ENCODE data around the gene ZNF189.

Gene ZNF189

GRCh38 chr9:101421653-101422065 is 23.0 kb downstream of the ZNF189 start:
- DNase-seq = no peak

- DNase-seq = no peak
These were observed 28.7 kb downstream of the ZNF189 start for GRCh38 chr9:101427358-101427757.

GRCh38 chr9:101427957-101428655 is 29.5 kb downstream of the ZNF189 start:
- DNase-seq = no peak

GRCh38 chr9:101428909-101429308 is 30.3 kb downstream of the ZNF189 start:
- DNase-seq = no peak

- no peak for DNase-seq
These were observed 31.1 kb downstream of the ZNF189 start for GRCh38 chr9:101429736-101430135.

GRCh38 chr9:101432171-101432570 is 33.5 kb downstream of the ZNF189 start:
- DNase-seq = no peak

- DNase-seq = no peak
These were observed 34.1 kb downstream of the ZNF189 start for GRCh38 chr9:101432740-101433139.

GRCh38 chr9:101433229-101433628 is 34.6 kb downstream of the ZNF189 start:
- DNase-seq = no peak

GRCh38 chr9:101434998-101435397 is 36.3 kb downstream of the ZNF189 start:
- no peak for DNase-seq

GRCh38 chr9:101435601-101436079 is 37.0 kb downstream of the ZNF189 start, which contains the start of gene ALDOB:
TSS of gene ALDOB (minus strand) at chr9:101435774. CDS start at chr9:101430887, 4,887 bp downstream.
- no peak for DNase-seq

GRCh38 chr9:101437806-101438232 is 39.2 kb downstream of the ZNF189 start:
- no peak for DNase-seq

GRCh38 chr9:101438523-101438922 is 39.9 kb downstream of the ZNF189 start:
- DNase-seq = no peak

GRCh38 chr9:101440714-101441230 is 42.1 kb downstream of the ZNF189 start:
- DNase-seq = no peak

- no peak for DNase-seq
These were observed 43.7 kb downstream of the ZNF189 start for GRCh38 chr9:101442318-101442717.

GRCh38 chr9:101442736-101443135 is 44.1 kb downstream of the ZNF189 start:
- DNase-seq = no peak

- DNase-seq = no peak
These were observed 44.7 kb downstream of the ZNF189 start for GRCh38 chr9:101443364-101443771.

- DNase-seq = no peak
These were observed 46.8 kb downstream of the ZNF189 start for GRCh38 chr9:101445353-101446029.

- DNase-seq = no peak
These were observed 48.1 kb downstream of the ZNF189 start for GRCh38 chr9:101446732-101447131.

GRCh38 chr9:101448680-101449070 is 50.0 kb downstream of the ZNF189 start:
- no peak for DNase-seq

- peak; percentile 72 for DNase-seq
These were observed 50.5 kb downstream of the ZNF189 start for GRCh38 chr9:101449071-101449721.

GRCh38 chr9:101450931-101451330 is 52.3 kb downstream of the ZNF189 start:
- no peak for DNase-seq

- DNase-seq = no peak
These were observed 52.8 kb downstream of the ZNF189 start for GRCh38 chr9:101451498-101451897.

GRCh38 chr9:101453776-101454570 is 55.3 kb downstream of the ZNF189 start:
- no peak for DNase-seq
